GM12892 (cell line): Measurements from ENCODE around the gene ACSS1.

Source experiments
- POLR2A ChIP-seq: IDR thresholded peaks from 2 replicates; pipeline ENCODE4 v1.6.1; 2011; ENCODE audit warnings: low read depth, low read length, control low read depth
- POLR2AphosphoS5 ChIP-seq: IDR thresholded peaks from 2 replicates; pipeline ENCODE4 v1.6.1; 2011; ENCODE audit warnings: low read depth, low read length, control low read depth

DNA sequence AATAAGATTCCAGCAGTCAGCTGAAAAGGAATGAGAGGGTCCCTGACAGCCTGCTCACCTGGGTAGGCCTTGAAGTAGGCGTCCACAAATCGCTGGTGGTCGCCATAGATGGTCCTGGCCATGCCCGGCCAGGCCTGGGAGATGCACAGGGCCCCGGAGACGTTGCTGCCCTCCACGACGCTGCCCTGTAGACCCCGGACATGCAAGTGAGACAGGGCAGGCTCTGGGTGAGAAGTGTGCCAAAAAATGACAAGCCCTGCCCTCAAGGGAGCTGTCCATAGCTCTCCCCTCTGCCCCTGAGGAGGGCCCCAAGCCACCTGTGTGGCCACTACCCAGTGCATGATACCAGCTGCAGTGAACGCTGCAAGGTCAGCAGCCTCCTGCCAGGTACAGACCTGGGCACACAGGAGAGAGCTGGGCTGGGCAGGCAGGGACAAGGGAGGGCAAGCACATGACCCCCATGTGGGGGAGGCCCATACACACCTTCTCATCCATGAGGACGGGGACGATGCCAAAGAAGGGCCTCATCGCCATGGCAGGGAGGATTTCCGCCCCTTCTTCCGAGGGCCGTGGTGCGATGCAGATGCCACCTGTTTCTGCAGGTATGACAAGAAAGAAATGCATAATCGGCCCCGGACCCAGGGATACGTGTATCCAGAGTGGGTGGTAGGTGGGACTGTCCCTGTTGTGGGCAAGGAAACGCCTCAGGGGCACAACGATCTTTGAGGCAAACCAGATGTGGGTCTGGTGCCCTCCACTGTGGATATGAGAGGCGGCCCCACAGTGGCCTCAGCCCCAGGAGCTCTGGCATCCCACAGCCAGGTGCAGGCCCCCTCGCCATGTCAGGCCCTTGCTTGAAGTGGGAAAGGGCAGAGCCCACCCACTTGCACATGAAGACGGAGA lies 44.2 kb downstream of the ACSS1 start:
- TF ChIP-seq POLR2A (no peak), POLR2AphosphoS5 (no peak)
